GM18519 (cell line): ENCODE measurements around the gene FHOD3.

Source experiments
- ATAC-seq: cut with Tn5 transposase; IDR thresholded peaks from one replicate; pipeline ENCODE4 v1.9.1; 2021; ENCODE audit warnings: mild to moderate bottlenecking, moderate library complexity; ENCODE audit not compliant: unreplicated experiment, low FRiP score

FHOD3 gene

DNA sequence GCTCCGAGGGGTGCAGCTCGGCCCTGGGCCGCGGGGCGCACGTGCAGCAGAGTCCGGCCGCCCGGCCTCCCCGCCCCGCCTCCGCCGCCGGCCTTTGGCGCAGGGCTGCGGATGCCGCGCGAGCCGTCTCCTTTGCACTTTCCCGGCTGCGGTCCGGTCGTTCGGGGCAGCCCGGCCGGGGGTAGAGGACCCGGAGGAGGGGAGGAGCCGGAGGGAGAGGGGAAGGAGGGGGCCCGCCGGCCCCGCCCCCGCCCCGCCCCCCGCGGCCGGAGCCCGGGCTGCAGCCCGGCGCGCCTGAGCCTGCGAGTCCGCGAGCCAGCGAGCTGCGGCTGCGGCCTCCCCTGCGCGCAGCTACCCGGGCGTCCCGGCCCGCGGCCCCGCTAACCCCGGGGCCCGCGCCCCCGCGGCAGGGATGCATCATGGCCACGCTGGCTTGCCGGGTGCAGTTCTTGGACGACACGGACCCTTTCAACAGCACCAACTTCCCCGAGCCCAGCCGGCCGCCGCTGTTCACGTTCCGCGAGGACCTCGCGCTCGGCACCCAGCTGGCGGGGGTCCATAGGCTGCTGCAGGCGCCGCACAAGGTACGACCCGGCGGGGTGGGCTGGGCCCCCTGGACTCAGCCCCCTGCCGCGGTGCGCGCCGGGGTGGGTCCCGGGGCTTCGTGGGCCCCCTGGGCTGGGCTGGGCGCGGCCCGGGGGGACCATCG, at the start of gene FHOD3:
FHOD3 (plus strand) TSS at position 297 of the 709 bp plus-strand sequence; CDS start at position 420, 123 bp downstream.
- peak; percentile 51 for ATAC-seq

DNA sequence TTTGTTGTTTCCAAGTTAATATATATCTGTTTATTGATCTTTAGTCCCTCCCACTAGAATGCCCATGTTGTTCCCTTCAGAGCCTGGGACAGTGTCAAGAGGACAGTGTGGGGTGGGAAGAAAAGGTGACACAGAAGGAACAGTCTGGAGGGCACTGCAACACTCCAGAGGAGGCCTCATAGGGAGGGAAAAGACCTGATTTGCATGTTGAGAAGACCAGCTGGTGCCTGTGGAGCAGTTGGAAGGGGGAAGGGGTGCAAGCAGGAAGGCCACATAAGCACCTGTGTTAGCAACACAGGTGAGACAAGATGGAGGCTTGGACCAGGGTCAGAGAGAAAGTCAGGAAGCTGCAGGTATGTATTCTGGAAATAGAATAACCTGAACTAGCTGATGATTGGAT, 48.1 kb upstream of the FHOD3 start:
- ATAC-seq, result no peak

DNA sequence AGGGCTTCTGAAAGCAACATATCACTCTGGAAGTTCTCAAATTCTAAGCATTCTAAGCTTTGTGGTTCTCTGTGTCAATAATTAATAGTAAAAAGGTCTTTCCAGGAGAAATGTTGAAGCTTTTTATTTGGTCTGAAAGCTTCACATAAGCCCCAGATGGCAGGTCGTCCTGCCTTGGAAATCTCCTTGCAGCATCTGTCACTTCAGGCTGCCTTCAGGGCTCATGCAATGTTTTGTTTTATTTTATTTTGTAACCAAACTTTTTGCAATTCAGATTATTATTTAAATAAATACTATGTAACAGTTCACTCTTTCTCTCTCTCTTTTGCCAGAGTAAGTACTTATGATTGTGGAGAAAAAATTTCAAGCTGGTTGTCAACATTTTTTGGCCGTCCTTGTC, 46.7 kb upstream of the FHOD3 start:
- ATAC-seq, result no peak

DNA sequence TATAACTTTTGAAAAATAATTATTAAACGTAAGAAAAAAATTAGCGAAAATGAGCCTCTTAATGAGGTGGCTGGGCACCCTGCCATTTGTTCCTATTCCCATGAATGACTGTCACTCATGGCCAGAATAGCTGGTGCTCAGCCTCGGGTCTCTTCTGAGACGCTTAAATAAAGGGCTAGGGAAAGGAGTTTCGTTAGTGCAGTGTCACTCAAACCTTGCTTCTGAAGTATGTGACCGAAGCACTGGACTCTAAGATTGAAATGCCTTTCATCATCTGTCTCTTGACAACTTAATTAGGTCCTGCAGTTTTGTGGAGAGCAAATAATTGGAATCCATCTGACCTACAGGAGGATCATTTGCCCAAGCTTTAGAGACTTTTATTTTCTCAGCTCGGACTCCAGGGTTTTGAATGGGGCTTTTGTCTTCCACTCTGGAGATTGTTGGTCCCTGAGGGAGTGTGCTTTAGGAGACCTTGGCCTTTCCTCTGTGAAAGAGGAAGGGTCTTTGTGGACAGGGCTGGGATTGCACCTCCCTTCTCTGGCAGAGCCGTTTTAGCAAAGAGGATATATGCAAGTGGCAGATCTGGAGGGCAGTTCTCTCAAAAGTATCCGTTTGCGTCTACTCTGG, 42.3 kb upstream of the FHOD3 start:
- ATAC-seq, result no peak

DNA sequence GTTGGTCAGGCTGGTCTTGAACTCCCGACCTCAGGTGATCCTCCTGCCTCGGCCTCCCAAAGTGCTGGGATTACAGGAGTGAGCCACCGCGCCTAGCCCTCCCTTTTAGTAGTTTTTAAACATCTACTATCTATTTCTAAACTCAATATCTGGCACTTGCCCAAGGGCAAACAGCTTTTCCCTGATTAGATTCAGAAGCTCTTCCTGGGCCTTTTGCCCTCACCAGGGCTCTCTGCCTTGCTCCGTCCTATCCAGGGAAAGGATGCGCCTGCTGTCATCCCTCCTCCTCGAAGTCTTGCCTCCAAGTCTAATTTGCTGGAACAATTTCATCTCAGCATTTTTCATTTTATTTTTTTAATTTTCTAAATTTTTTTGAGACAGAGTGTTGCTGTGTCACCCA, 41.4 kb upstream of the FHOD3 start:
- ATAC-seq, result no peak

DNA sequence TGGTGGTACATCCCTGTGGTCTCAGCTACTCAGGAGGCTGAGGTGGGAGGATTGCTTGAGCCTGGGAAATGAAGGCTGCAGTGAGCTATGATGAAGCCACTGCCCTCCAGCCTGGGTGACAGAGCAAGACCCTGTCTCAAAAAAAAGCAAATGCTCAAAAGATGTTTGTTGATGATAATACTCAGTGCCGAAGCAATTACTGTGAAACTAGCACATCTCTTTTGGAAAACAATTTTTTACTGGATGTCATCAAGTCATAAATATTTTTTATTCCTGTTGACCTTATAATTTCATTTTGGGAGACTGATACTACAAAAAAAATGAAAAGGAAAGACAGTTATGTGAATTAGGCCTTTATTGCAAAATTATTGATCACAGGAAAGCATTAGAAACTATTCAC, 34.5 kb upstream of the FHOD3 start:
- no peak for ATAC-seq

DNA sequence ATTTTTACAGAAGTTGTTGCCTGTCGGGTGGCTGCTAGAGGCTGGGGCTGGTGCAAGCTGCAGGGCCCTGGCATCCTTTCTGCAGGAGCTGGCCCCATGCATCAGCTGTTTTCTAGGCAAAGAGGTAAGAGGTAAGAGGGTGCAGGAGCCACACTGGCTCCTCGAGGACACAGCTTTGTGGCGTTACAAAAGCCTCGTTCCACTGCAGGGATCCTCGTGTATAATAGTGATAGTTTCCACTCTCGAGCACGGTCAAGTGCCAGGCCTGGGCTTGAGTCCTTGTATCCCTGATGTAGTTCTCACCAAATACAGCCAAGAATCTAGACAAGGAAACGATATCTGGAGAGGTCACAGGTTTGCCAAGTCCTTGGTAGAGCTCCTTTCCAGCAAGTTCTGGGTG, 33.2 kb upstream of the FHOD3 start:
- ATAC-seq, result no peak

DNA sequence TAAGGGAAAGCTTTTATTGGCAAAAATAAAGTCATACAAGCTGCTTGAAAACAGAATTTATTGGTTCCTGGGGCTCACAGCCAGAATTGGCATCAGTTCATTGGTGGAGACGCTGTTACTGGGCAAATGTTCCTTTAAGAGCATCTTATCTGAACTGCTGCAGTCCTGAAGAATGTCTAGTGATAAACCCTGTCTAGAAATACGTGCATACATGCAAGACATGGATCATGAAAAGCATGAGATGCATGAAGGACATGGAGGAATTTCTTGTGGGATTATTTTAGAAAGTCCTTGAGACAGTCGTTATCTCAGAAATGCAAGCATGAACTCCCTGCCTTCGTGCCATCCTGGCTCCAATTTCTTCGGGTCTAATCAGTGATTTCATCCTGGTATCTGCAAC, 32.5 kb upstream of the FHOD3 start:
- ATAC-seq, result no peak

DNA sequence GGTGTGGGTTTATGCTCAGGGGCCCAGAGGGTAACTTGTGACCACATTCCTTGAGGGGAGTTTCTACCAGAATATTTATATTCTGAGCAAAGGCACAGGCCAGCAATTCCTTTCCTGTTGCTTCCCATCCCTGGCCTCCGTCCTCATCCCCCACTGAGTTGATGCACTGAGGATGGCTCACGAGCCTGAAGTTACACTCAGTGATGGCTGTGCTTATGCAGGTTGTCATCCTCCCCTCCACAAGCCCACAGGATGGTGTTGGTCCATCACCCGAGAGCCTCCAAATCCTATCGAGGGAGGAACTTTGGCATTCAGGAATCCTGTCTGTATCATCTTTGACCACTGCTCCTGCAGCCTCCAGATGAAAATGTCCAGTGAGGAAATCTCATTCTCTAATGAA, 28.4 kb upstream of the FHOD3 start:
- ATAC-seq, result no peak

DNA sequence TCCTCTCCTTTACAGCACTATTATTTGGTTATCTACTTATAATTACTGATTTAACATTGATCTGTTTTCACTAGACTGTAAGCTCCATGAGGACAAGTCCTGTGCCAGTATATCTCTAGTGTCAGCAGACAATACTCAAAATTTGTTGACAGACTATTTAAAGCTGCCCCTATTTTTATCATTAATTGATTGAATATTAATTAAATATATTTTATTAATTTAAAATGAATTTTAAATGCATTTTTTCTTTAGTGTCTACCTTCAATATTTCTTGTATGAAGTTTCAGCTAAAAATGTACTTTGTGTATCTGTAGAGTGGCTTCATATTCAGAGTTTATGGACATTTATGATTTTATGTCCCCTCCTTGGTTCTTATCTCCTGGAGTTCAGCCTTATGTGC, 26.4 kb upstream of the FHOD3 start:
- ATAC-seq, result no peak

DNA sequence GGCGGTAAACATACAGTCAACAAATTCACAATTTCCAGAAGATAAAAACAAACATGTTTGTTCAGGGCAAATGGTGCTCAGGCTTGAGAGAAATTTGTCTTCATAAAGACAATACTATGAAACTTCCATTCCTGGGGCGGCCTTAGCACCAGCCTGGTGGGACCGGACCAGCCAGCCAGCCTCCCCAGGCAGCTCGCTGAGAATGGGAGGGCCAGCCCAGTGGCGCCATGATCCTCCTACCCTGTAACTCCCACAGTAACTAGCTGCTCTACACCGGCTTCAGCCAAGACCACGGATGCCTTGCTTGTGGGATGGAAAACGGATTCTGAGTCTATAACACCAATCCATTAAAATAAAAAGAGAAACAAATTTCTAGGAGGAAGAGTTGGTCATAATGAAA, 24.2 kb upstream of the FHOD3 start:
- ATAC-seq, result no peak

DNA sequence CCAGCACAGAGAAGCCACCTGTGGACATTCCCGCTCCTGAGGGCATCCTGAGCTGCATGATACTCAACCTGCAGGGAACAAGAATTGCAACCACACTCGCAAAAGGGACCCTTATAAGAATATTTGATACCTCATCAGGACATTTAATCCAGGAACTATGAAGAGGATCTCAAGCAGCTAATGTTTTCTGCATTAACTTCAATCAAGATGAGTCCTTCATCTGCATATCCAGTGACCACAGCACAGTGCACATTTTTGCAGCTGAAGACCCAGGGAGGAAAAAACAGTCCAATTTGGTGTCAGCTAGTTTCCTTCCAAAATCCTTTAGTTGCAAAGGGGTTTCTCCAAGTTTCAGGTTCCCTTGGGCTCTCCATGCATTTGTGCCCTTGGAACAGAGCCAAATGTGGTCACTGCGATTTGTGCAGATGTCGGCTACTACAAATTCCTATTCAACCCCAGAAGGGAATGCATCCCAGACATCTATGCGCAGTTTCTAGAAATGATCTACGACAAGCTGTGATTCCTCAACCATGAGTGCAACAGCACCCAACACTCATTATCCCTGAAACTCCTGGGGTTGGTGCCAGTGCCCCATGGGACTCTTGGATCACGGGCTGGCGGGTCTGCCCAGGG, 23.3 kb upstream of the FHOD3 start:
- ATAC-seq, result no peak

DNA sequence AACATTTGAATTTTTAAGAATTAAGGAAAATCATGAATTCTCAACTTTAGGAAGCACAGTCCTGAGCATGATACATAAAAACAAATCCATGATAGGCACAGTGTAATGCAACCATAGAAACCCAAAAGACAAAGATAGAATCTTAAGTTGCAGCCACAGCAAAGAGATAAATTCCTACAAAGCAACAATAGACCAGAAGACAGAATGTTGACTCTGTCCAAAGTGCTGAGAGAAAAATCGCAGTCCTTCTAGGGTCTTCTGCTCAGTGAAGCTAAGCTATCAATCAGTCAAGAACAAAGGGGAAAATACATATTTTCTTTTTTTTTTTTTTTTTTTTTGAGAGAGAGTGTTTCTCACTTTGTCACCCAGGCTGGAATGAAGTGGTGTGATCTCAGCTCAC, 22.0 kb upstream of the FHOD3 start:
- ATAC-seq, result no peak

DNA sequence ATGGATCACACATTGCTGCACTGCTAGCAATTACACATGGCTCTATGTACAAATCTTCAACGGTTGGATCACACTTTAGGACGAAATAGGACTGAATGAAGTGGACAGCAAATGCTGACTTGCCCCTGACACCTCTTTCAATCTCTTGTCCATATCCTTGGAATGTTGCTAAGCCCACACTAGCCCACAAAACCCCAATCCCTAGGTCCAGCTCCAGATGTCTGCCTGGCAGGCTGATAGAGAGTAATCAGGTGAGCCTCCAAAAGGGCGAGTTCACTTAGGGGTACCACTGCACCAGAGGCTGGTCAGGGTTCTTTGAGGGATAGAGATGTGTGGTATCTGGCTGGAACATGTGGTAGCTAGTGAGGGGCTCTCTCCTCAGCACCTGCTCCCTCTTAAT, 18.5 kb upstream of the FHOD3 start:
- ATAC-seq, result no peak

DNA sequence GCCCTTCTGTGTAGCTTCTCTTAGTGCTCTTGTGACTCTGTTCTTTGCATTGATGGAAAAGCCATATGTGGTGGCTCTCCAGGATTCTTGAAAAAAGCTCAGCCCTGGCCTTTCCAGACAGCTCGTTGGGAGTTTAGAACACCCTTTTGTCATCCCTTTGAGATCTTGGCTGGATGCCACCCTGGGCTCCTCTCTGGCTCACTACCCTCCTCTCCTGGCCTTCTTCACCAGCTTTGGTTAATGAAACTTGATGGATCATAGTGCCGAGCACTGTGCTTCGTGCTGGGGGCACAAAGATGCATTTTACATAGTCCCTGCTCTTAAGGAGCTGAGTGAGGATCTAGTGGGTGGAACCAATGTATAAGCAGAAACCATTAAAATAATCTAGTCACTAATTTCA, 15.6 kb upstream of the FHOD3 start:
- ATAC-seq, result no peak

DNA sequence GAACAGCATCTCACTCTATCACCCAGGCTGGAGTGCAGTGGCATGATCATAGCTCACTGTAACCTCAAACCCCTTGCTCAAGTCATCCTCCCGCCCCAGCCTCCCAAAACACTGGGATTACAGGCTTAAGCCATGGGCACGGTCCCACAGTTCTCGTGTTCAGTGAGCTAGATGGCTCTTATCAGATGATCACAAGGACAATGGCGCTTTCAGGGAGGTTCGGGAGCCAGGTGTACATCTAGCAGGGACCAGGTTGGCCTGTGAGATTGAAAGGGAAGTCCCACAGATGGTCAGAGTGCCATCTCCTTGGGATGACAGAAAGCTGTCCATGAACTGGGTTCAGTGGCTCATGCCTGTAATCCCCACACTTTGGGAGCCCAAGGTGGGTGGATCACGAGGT, 14.1 kb upstream of the FHOD3 start:
- ATAC-seq, result no peak

DNA sequence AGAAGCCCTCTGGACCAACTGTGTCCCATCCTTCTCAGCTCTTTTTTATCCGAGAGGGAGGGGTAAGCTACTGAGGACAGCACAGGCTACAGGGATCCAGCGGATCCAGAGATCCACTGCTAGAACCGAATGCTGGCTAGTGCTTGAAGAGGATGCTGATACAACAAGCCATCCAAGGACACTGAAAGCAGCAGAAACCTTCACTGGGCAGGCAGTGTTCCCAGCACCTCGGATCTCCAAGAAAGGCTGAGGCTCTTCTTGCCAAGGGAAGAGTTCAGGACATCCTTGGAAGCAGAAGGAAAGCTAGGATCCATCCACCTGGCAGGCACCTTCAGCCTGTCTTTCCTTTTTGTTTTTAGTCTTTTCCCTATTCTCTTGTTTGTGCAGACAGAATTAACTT, 13.2 kb upstream of the FHOD3 start:
- ATAC-seq, result no peak

DNA sequence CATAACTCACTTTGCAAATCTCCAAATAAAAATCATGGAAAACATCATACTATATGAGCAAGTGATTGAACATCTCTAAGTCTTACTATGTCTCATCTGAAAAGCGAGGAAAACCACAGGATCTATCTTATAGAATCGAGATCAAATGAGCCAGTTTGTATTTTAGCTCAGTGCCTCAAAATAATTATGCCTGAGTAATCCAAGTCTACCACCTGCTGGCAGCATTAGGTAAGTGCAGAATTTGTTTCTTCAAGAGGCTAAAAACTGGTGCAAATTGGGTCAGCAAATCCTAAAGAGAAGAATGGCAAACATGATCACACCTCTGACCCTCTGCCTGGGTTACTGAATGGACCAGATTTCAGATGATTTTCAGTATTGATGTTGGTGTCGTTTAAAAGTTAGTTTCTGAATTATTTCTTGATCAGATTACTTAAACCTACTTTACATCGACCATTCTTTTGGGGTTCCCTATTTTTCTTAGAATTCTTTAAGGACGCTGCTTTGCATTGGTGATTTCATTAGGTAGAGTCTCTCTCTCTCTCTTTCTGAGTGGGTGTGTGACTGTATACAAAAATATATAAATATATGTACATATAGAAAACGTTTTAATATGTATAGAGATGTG, 12.7 kb upstream of the FHOD3 start:
- ATAC-seq, result no peak

DNA sequence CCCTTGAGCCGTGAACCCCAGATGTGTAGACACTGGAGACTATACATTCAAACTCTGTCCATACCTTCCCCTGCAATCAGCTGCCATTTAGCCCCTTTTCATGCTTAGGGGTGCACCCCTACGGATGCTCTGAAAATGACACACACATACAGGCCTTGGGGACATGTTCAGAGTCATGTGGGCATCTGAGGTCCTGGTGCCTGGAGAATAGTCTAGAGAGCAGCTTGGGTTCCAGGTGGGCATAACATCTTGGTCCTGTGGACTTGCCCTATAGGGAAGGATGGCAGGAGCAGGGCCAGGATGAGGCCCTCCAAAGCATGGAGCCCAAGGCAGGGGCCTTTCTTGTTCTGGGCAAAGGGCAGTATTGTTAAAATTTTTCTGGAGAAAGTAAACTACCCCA, 9.9 kb upstream of the FHOD3 start:
- ATAC-seq, result no peak

DNA sequence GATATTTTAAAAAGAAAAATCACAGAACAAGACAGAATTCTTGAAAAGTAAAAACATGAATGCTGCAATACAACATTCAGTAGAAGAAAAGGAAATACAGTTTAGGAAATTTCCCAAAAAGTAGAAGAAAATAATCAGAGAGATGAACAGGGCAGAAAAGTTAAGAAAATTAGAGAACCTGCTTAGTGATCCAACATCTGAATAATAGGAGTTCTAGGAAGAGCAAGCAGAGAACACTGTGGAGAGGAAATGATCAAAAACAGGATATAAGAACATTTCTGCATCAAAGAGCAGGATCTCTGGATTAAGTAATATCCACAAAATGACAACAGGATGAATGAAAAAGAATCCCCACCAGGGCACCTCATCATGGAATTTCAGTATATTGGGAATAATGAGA, 8.8 kb upstream of the FHOD3 start:
- no peak for ATAC-seq

DNA sequence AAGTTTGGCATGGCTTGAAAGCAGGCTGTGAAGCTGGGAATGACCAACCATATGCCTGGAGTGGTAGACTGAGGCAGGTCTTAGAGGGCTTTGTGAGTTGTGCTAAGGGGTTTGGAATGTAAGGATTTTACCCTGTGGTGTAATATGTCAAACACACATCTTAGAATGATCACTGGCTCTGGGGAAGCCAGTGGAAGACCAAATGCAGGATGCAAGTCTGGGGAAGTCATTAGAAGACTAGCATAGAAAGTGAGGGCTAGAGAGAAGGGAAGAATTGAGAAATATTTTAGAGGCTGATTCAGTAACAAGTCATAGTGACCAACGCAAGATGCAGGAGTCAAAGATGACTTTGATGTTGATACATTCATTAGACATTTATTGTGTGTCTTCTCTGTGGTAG, 3.5 kb upstream of the FHOD3 start:
- ATAC-seq, result no peak

DNA sequence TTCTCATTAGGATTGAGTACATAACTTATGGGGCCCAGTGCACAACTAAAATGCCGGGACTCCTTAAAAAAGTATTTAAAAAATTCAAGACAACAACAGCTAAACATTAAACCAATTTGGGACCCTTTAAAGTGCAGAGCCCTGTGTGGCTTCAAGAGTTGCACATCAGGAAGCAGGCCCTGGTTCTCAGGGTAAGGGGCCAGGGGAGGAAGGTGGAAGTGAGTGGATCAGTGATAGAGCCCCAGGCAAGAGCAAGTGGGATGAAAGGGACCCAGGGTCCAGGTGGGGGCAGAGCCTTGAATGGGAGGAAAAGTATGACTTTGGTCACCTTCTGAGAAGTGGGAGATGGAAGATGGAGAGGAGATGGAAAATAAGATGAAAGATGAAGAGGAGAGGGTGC, 2.3 kb upstream of the FHOD3 start:
- ATAC-seq, result no peak
